HCT116 (cell line): Measurements from ENCODE around the gene DRD2. TPM values are rescaled to one million over a fixed set of nuclear protein-coding genes. Genes with fewer than 3 reads are reported as not detected.

Experiments used
- ATAC-seq: fragments of 200-7000 bp; cut with Tn5 transposase; 2 replicates; pipeline ENCODE4 v1.9.1; 2020; ENCODE audit warnings: mild to moderate bottlenecking, moderate library complexity
- BruUV-seq: library from RNA; stranded (reverse); fragments of 400-500 nt; replicated peaks from 2 replicates; lab custom pipeline; 2021; lab: Mats Ljungman, UMichigan
- CTCF ChIA-PET: fragments of 300-600 bp; sonication (Branson Sonifier 250); formaldehyde crosslinking; loops from one replicate; lab custom pipeline; 2021; ENCODE audit warnings: antibody characterized with exemption; lab: Charles Lee
- POLR2A ChIA-PET: fragments of 300-600, 350-600 bp; sonication (Branson Sonifier 250); formaldehyde crosslinking; loops from one replicate; lab custom pipeline; 2021; ENCODE audit warnings: antibody characterized with exemption; lab: Charles Lee
- RAD21 ChIA-PET, 2 experiments: fragments of 300-600 bp; sonication (Branson Sonifier 250); formaldehyde crosslinking; loops; one replicate each; lab custom pipeline; 2023; ENCODE audit warnings: low total read pairs in 2 of 2; ENCODE audit not compliant: uncharacterized antibody in 2 of 2, unreplicated experiment in 2 of 2, low non-redundant PET in 1 of 2; lab: Charles Lee
- DNase-seq: peaks from one replicate; pipeline ENCODE4 v3.0.0-alpha.2; 2010; ENCODE audit warnings: low read depth, low spot score
- H2AFZ ChIP-seq: fragments of 200-600 bp; shearing (Covaris generic), sonication (generic); 2 replicates; pipeline ENCODE4 v1.6.1; 2017; ENCODE audit warnings: low read depth, mixed run types, mixed read lengths, antibody characterized with exemption, low read length; ENCODE audit not compliant: poor library complexity, severe bottlenecking
- H3K27ac ChIP-seq: 2 replicates; pipeline ENCODE4 v1.5.1; 2012; ENCODE audit warnings: low read depth, low read length
- H3K27me3 ChIP-seq: fragments of 200-600 bp; sonication (generic); 2 replicates; pipeline ENCODE4 v1.6.1; 2016; ENCODE audit warnings: mixed run types, low read length, mixed read lengths; ENCODE audit not compliant: insufficient read depth
- H3K36me3 ChIP-seq, 2 experiments: fragments of 200-500 bp in 1 of 2; fragments of 200-600 bp in 1 of 2; sonication (Bioruptor generic) in 1 of 2; sonication (generic) in 1 of 2; 2 replicates each; pipeline versions ENCODE4 v1.5.1 to v1.6.1; 2014 to 2016; ENCODE audit warnings: low read length in 2 of 2, inconsistent platforms in 1 of 2, mixed read lengths in 1 of 2, mixed run types in 1 of 2; ENCODE audit not compliant: insufficient read depth in 2 of 2, control insufficient read depth in 1 of 2
- H3K4me1 ChIP-seq, 2 experiments: fragments of 200-600 bp in 1 of 2; sonication (generic) in 1 of 2; 2 replicates each; pipeline versions ENCODE4 v1.5.1 to v1.6.1; 2012 to 2017; ENCODE audit warnings: low read length in 2 of 2, inconsistent platforms in 1 of 2, mild to moderate bottlenecking in 1 of 2, mixed read lengths in 1 of 2, mixed run types in 1 of 2, moderate library complexity in 1 of 2; ENCODE audit not compliant: insufficient read depth in 2 of 2, control insufficient read depth in 1 of 2
- H3K4me2 ChIP-seq: fragments of 200-600 bp; sonication (generic); 2 replicates; pipeline ENCODE4 v1.6.1; 2017; ENCODE audit warnings: mixed run types, low read length, mixed read lengths
- H3K4me3 ChIP-seq, 2 experiments: fragments of 200-600 bp in 1 of 2; sonication (generic) in 1 of 2; replicated peaks in 1 of 2; 2 replicates each; pipeline ENCODE4 v1.5.1; 2011 to 2016; ENCODE audit warnings: low read length in 2 of 2, control low read depth in 1 of 2, low read depth in 1 of 2, mild to moderate bottlenecking in 1 of 2, mixed read lengths in 1 of 2, mixed run types in 1 of 2
- H3K79me2 ChIP-seq: fragments of 200-600 bp; sonication (generic); 2 replicates; pipeline ENCODE4 v1.6.1; 2017; ENCODE audit warnings: mild to moderate bottlenecking, mixed run types, low read length, moderate library complexity, mixed read lengths; ENCODE audit not compliant: insufficient read depth
- H3K9ac ChIP-seq: fragments of 200-600 bp; sonication (generic); 2 replicates; pipeline ENCODE4 v1.6.1; 2016; ENCODE audit warnings: low read length, mixed read lengths
- H3K9me2 ChIP-seq: fragments of 200-600 bp; sonication (generic), shearing (Covaris generic); 2 replicates; pipeline ENCODE4 v1.6.1; 2017; ENCODE audit warnings: mixed run types, mild to moderate bottlenecking, moderate library complexity; ENCODE audit not compliant: insufficient read depth
- H3K9me3 ChIP-seq, 2 experiments: fragments of 200-500 bp in 1 of 2; fragments of 200-600 bp in 1 of 2; sonication (Bioruptor generic) in 1 of 2; sonication (generic) in 1 of 2; 2 replicates each; pipeline ENCODE4 v1.6.1; 2014 to 2017; ENCODE audit warnings: low read length in 2 of 2, mixed read lengths in 2 of 2, inconsistent platforms in 1 of 2, low read depth in 1 of 2, mild to moderate bottlenecking in 1 of 2, mixed run types in 1 of 2, moderate library complexity in 1 of 2; ENCODE audit not compliant: control insufficient read depth in 1 of 2, insufficient read depth in 1 of 2
- H4K20me1 ChIP-seq: fragments of 200-600 bp; sonication (generic), shearing (Covaris generic); 2 replicates; pipeline ENCODE4 v1.6.1; 2017; ENCODE audit warnings: mixed run types, mild to moderate bottlenecking, moderate library complexity; ENCODE audit not compliant: insufficient read depth
- CBX3 ChIP-seq: IDR thresholded peaks from 2 replicates; pipeline ENCODE4 v1.6.1; 2012; ENCODE audit warnings: low read depth
- CEBPB ChIP-seq: IDR thresholded peaks from 2 replicates; pipeline ENCODE4 v1.6.1; 2012; ENCODE audit warnings: low read depth
- ELF1 ChIP-seq: IDR thresholded peaks from 2 replicates; pipeline ENCODE4 v1.6.1; 2012; ENCODE audit warnings: low read depth, borderline replicate concordance
- EZH2phosphoT487 ChIP-seq: fragments of 200-600 bp; IDR thresholded peaks from 2 replicates; pipeline ENCODE4 v1.6.1; 2018; ENCODE audit warnings: antibody characterized with exemption, borderline replicate concordance
- JUND ChIP-seq: IDR thresholded peaks from 2 replicates; pipeline ENCODE4 v1.6.1; 2012
- POLR2AphosphoS5 ChIP-seq: IDR thresholded peaks from 2 replicates; pipeline ENCODE4 v1.6.1; 2011; ENCODE audit warnings: mild to moderate bottlenecking, low read depth, low read length, moderate library complexity
- RAD21 ChIP-seq: IDR thresholded peaks from 2 replicates; pipeline ENCODE4 v1.6.1; 2012; ENCODE audit warnings: low read depth, mild to moderate bottlenecking
- SP1 ChIP-seq: IDR thresholded peaks from 2 replicates; pipeline ENCODE4 v1.6.1; 2012; ENCODE audit warnings: low read depth
- TCF7L2 ChIP-seq: IDR thresholded peaks from 2 replicates; pipeline ENCODE4 v1.7.0; 2011; ENCODE audit warnings: borderline replicate concordance, inconsistent platforms; ENCODE audit not compliant: insufficient read depth, insufficient read length; ENCODE audit errors: extremely low read depth
- YY1 ChIP-seq: IDR thresholded peaks from 2 replicates; pipeline ENCODE4 v1.6.1; 2011; ENCODE audit warnings: low read length, low read depth, moderate library complexity, mild to moderate bottlenecking; ENCODE audit not compliant: insufficient replicate concordance; ENCODE audit errors: extremely low read depth
- ZFX ChIP-seq: fragments of 450-650 bp; IDR thresholded peaks from 2 replicates; pipeline ENCODE4 v1.6.1; 2017
- ZNF274 ChIP-seq: fragments of 200-500 bp; sonication (Bioruptor generic); IDR thresholded peaks from 2 replicates; pipeline ENCODE4 v1.6.1; 2014; ENCODE audit warnings: mild to moderate bottlenecking, low read depth, low read length, inconsistent platforms
- intact Hi-C: fragments of 100-400 bp; cut with micrococcal nuclease; formaldehyde crosslinking; loops from 2 replicates; pipeline ENCODE4 v1.10.0; 2022
- total RNA-seq: library from RNA; stranded (reverse); gene quantifications from one replicate; pipeline ENCODE4 v1.2.1, GENCODE V29; 2021; ENCODE audit not compliant: unreplicated experiment
- TF ChIP-seq, protein P1 (sequence below), 3 experiments: fragments of 200-600 bp in 1 of 3; sonication (generic) in 1 of 3; IDR thresholded peaks in 2 of 3; conservative IDR thresholded peaks in 1 of 3; 2 replicates each; pipeline ENCODE4 v1.5.1; 2012 to 2017; ENCODE audit warnings: low read depth in 2 of 3, low read length in 2 of 3, antibody characterized with exemption in 1 of 3, borderline replicate concordance in 1 of 3, control low read depth in 1 of 3, mild to moderate bottlenecking in 1 of 3, mixed read lengths in 1 of 3, mixed run types in 1 of 3, moderate library complexity in 1 of 3; ENCODE audit not compliant: insufficient read depth in 1 of 3
- TF ChIP-seq, protein P2 (sequence below): IDR thresholded peaks from 2 replicates; pipeline ENCODE4 v1.6.1; 2012; ENCODE audit warnings: low read depth
- TF ChIP-seq, protein P3 (sequence below): IDR thresholded peaks from 2 replicates; pipeline ENCODE4 v1.6.1; 2011; ENCODE audit warnings: mild to moderate bottlenecking, low read length, moderate library complexity; ENCODE audit not compliant: insufficient replicate concordance; ENCODE audit errors: extremely low read depth
- TF ChIP-seq, protein P4 (sequence below): IDR thresholded peaks from 2 replicates; pipeline ENCODE4 v1.6.1; 2012

DRD2 gene
- total RNA-seq, 1 experiment from 2014 or later, result not detected

DNA sequence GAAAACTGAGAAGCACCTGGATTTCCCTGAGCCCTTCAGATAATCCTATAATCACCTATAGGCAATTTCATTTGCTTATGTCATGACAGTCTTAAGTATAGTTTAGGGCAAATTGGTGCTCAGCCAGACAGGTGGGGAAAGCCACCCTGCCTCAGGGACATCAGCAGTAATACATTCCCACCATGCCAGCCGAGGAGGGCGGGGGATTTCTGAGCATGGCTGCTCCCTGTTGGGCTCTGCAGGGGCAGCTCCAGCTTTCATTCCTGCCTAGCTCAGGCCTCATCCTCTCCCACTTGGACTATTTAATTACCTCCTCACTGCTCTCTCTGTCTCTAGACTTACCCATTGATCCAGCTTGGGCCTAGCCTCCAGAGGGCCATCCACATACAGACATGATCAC lies 9.0 kb upstream of the DRD2 start:
- no peaks in the 10 kb centered on the region for H3K36me3 ChIP-seq
- no peaks in the 10 kb centered on the region for H3K9me3 ChIP-seq
- ChIA-PET CTCF (no interaction called here), RAD21 (no interaction called here), POLR2A (no interaction called here)
- no peaks in the 10 kb centered on the region for H4K20me1 ChIP-seq
- intact Hi-C loops, result no loop called here
- H3K4me1 ChIP-seq, result no peaks in the 10 kb centered on the region
- no peak overlapping the region for H3K4me2 ChIP-seq
- no peak overlapping the region for H3K27ac ChIP-seq
- H3K9me2 ChIP-seq, result no peaks in the 10 kb centered on the region
- H2AFZ ChIP-seq, result no peak overlapping the region
- no TSS peak for BruUV-seq
- no peaks in the 10 kb centered on the region for H3K79me2 ChIP-seq
- H3K27me3 ChIP-seq, result peaks cover 35% of the 10 kb centered on the region
- no peak for ATAC-seq
- H3K9ac ChIP-seq, result no peak overlapping the region
- no peak for TF ChIP-seq SP1
- no peak for TF ChIP-seq EZH2phosphoT487
- TF ChIP-seq, protein P1, sequence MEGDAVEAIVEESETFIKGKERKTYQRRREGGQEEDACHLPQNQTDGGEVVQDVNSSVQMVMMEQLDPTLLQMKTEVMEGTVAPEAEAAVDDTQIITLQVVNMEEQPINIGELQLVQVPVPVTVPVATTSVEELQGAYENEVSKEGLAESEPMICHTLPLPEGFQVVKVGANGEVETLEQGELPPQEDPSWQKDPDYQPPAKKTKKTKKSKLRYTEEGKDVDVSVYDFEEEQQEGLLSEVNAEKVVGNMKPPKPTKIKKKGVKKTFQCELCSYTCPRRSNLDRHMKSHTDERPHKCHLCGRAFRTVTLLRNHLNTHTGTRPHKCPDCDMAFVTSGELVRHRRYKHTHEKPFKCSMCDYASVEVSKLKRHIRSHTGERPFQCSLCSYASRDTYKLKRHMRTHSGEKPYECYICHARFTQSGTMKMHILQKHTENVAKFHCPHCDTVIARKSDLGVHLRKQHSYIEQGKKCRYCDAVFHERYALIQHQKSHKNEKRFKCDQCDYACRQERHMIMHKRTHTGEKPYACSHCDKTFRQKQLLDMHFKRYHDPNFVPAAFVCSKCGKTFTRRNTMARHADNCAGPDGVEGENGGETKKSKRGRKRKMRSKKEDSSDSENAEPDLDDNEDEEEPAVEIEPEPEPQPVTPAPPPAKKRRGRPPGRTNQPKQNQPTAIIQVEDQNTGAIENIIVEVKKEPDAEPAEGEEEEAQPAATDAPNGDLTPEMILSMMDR (IDR thresholded peaks at IDR 0.05 in 2 of 3, conservative IDR thresholded peaks at IDR 0.05 in 1 of 3; ENCODE audit: borderline replicate concordance in 1 of 3, insufficient read depth in 1 of 3, low read depth in 2 of 3, low read length in 2 of 3), result no peak
- TF ChIP-seq, protein P2, sequence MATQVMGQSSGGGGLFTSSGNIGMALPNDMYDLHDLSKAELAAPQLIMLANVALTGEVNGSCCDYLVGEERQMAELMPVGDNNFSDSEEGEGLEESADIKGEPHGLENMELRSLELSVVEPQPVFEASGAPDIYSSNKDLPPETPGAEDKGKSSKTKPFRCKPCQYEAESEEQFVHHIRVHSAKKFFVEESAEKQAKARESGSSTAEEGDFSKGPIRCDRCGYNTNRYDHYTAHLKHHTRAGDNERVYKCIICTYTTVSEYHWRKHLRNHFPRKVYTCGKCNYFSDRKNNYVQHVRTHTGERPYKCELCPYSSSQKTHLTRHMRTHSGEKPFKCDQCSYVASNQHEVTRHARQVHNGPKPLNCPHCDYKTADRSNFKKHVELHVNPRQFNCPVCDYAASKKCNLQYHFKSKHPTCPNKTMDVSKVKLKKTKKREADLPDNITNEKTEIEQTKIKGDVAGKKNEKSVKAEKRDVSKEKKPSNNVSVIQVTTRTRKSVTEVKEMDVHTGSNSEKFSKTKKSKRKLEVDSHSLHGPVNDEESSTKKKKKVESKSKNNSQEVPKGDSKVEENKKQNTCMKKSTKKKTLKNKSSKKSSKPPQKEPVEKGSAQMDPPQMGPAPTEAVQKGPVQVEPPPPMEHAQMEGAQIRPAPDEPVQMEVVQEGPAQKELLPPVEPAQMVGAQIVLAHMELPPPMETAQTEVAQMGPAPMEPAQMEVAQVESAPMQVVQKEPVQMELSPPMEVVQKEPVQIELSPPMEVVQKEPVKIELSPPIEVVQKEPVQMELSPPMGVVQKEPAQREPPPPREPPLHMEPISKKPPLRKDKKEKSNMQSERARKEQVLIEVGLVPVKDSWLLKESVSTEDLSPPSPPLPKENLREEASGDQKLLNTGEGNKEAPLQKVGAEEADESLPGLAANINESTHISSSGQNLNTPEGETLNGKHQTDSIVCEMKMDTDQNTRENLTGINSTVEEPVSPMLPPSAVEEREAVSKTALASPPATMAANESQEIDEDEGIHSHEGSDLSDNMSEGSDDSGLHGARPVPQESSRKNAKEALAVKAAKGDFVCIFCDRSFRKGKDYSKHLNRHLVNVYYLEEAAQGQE, result no peak
- TF ChIP-seq CBX3, result no peak
- TF ChIP-seq YY1, result no peak
- TF ChIP-seq, protein P3, sequence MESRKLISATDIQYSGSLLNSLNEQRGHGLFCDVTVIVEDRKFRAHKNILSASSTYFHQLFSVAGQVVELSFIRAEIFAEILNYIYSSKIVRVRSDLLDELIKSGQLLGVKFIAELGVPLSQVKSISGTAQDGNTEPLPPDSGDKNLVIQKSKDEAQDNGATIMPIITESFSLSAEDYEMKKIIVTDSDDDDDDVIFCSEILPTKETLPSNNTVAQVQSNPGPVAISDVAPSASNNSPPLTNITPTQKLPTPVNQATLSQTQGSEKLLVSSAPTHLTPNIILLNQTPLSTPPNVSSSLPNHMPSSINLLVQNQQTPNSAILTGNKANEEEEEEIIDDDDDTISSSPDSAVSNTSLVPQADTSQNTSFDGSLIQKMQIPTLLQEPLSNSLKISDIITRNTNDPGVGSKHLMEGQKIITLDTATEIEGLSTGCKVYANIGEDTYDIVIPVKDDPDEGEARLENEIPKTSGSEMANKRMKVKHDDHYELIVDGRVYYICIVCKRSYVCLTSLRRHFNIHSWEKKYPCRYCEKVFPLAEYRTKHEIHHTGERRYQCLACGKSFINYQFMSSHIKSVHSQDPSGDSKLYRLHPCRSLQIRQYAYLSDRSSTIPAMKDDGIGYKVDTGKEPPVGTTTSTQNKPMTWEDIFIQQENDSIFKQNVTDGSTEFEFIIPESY, result no peak
- TF ChIP-seq ZNF274, result no peak
- no peak for TF ChIP-seq ELF1
- TF ChIP-seq, protein P4, sequence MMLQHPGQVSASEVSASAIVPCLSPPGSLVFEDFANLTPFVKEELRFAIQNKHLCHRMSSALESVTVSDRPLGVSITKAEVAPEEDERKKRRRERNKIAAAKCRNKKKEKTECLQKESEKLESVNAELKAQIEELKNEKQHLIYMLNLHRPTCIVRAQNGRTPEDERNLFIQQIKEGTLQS, result no peak
- TF ChIP-seq POLR2AphosphoS5, result no peak
- TF ChIP-seq CEBPB, result no peak
- TF ChIP-seq JUND, result no peak
- TF ChIP-seq RAD21, result no peak
- TF ChIP-seq ZFX, result no peak
- no peak for TF ChIP-seq TCF7L2
- H3K4me3 ChIP-seq, result no peak overlapping the region
- no peak for DNase-seq
